Activated CD4-positive, alpha-beta T cell treated with anti-CD3 and anti-CD28 coated beads, Interleukin-2, amount 10 ng/mL, durations not matched to agents 24 days and 14 days (primary cell): ENCODE results near the gene IRF8. TPM values are rescaled to one million over a fixed set of nuclear protein-coding genes. Genes with fewer than 3 reads are reported as not detected.
"Not testable (repeated sequence)": the region's sequence is repeated elsewhere in the genome, so short reads cannot be mapped to it uniquely, and the experiment has no call there.

ENCODE experiments used
- DNase-seq: peaks from one replicate; pipeline ENCODE4 v3.0.0; 2022
- H3K27ac Mint-ChIP-seq: one replicate; pipeline ENCODE4 v1.8.0; 2022; ENCODE audit warnings: mild to moderate bottlenecking, mixed read lengths
- H3K27me3 Mint-ChIP-seq: one replicate; pipeline ENCODE4 v1.8.0; 2022; ENCODE audit warnings: mixed read lengths
- H3K36me3 Mint-ChIP-seq: one replicate; pipeline ENCODE4 v1.8.0; 2022; ENCODE audit warnings: low read depth, mild to moderate bottlenecking, mixed read lengths
- H3K4me1 Mint-ChIP-seq: one replicate; pipeline ENCODE4 v1.8.0; 2021; ENCODE audit warnings: mixed read lengths
- H3K4me3 Mint-ChIP-seq: one replicate; pipeline ENCODE4 v1.8.0; 2022; ENCODE audit warnings: mild to moderate bottlenecking, moderate library complexity, mixed read lengths
- H3K9me3 Mint-ChIP-seq: one replicate; pipeline ENCODE4 v1.8.0; 2021; ENCODE audit warnings: mixed read lengths
- intact Hi-C: fragments of 100-400 bp; cut with micrococcal nuclease; formaldehyde crosslinking; loops from one replicate; pipeline ENCODE4 v1.15.1; 2023
- total RNA-seq: library from RNA; stranded (reverse); gene quantifications from 2 replicates; pipeline ENCODE4 v1.2.3, GENCODE V29; 2022

IRF8 gene
- total RNA-seq, 1 donor from 2014 or later, result 235 TPM

DNA sequence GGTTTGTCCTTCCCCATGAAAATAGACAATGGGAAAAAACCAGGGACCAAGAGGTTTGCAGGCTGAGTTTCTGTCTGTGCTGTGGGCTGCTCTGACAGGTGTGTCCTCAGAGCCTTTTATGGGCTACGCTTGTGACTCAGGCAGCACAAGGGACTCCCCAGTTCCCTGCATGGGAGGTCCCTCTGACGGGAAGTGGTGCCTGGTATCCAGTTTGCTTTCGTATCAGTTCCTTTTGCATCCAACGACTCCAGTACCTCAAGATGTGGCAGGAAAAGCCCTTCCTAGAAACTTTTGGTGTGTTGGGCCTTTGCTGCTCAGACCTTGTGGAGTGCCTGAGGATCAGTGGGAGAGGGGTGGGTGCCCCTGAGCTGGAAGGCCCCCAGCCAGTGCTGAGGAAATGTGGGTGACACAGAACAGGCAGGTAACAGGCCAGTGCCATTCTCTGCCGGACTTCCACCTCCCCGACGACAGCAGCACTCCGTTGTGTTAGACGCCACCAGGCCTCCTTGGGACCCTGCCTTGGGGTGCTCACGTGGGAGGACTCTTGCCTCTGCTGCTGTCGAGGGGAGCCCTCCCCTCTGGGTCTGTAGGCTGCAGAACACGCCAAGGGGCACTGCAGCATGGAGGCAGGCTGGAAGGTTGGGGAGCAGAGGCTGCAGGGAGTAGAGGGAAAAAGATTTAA is 38.4 kb upstream of the IRF8 start:
- intact Hi-C loops, result no loop called here
- Mint-ChIP-seq H3K9me3 (no peaks in the 10 kb centered on the region), H3K27ac (no peak overlapping the region), H3K27me3 (no peaks in the 10 kb centered on the region), H3K36me3 (no peaks in the 10 kb centered on the region), H3K4me1 (peaks cover 6% of the 10 kb centered on the region), H3K4me3 (no peak overlapping the region)
- no peak for DNase-seq

GRCh38 chr16:85861095-85861825 is 37.7 kb upstream of the IRF8 start:
- H3K27me3 Mint-ChIP-seq, result no peaks in the 10 kb centered on the region
- H3K4me3 Mint-ChIP-seq, result no peak overlapping the region
- H3K9me3 Mint-ChIP-seq, result no peaks in the 10 kb centered on the region
- peak overlapping the region; percentile 15 for H3K27ac Mint-ChIP-seq
- H3K36me3 Mint-ChIP-seq, result no peaks in the 10 kb centered on the region
- no peak for DNase-seq
- peaks cover 5% of the 10 kb centered on the region for H3K4me1 Mint-ChIP-seq
- intact Hi-C loops, result no loop called here

- DNase-seq, result no peak
- H3K9me3 Mint-ChIP-seq, result no peaks in the 10 kb centered on the region
- peaks cover 2% of the 10 kb centered on the region for H3K27me3 Mint-ChIP-seq
- no peak overlapping the region for H3K4me3 Mint-ChIP-seq
- H3K27ac Mint-ChIP-seq, result no peak overlapping the region
- intact Hi-C loops, result no loop called here
- peaks cover 3% of the 10 kb centered on the region for H3K4me1 Mint-ChIP-seq
- H3K36me3 Mint-ChIP-seq, result no peaks in the 10 kb centered on the region
These were observed 36.2 kb upstream of the IRF8 start for GRCh38 chr16:85862476-85863383.

DNA sequence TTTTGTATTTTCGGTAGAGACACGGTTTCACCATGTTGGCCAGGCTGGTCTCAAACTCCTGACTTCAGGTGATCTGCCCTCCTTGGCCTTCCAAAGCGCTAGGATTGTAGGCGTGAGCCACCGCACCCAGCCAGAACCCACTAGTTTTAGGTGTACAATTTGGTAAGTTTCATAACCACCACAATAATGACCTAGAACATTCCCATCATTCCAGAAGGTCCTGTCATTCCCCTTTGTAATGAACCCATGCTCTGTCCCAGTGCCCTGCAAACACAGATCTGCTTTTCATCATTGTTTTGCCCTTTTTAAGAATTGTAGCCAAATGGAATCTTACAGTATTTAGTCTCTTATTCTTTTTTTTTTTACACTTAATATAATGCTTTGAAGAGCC is 35.6 kb upstream of the IRF8 start:
- no peaks in the 10 kb centered on the region for H3K36me3 Mint-ChIP-seq
- peaks cover 6% of the 10 kb centered on the region for H3K27me3 Mint-ChIP-seq
- H3K4me3 Mint-ChIP-seq, result no peak overlapping the region
- DNase-seq, result no peak
- H3K4me1 Mint-ChIP-seq, result peaks cover 3% of the 10 kb centered on the region
- intact Hi-C loops, result no loop called here
- H3K27ac Mint-ChIP-seq, result no peak overlapping the region
- H3K9me3 Mint-ChIP-seq, result no peaks in the 10 kb centered on the region

DNA sequence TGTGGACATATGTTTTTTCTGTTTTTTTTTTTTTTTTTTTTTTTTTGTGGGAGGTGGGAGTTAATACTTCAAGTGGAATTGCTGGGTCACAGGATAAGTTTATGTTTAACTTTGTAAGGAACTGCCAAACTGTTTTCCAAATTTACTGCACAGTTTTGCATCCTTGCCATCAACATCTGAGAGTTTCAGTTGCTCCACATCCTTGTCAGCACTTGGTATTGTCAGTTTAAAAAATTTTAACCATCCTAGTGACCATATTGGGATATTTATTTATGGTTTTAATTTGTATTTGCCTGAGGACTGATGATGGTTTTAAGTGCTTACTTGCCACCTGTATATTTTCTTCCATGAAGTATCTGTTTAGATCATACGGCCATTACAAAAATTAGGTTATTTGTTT is 34.0 kb upstream of the IRF8 start:
- intact Hi-C loops, result loop anchor here (5.0 kb wide), 1 partner anchor 37 kb away; no protein-coding TSS in a partner anchor
- DNase-seq, result no peak
- no peak overlapping the region for H3K27ac Mint-ChIP-seq
- no peaks in the 10 kb centered on the region for H3K9me3 Mint-ChIP-seq
- no peak overlapping the region for H3K4me3 Mint-ChIP-seq
- H3K4me1 Mint-ChIP-seq, result peaks cover 11% of the 10 kb centered on the region
- H3K36me3 Mint-ChIP-seq, result no peaks in the 10 kb centered on the region
- peaks cover 8% of the 10 kb centered on the region for H3K27me3 Mint-ChIP-seq

- intact Hi-C loops, result loop anchor here (5.0 kb wide), 1 partner anchor 35 kb away; no protein-coding TSS in a partner anchor
- no peak overlapping the region for H3K27ac Mint-ChIP-seq
These were observed 31.8 kb upstream of the IRF8 start for GRCh38 chr16:85867189-85867588.

GRCh38 chr16:85868495-85868894 is 30.5 kb upstream of the IRF8 start:
- DNase-seq, result no peak
- Mint-ChIP-seq H3K27me3 (peaks cover 13% of the 10 kb centered on the region), H3K36me3 (no peaks in the 10 kb centered on the region), H3K4me3 (no peak overlapping the region), H3K4me1 (peaks cover 22% of the 10 kb centered on the region), H3K9me3 (no peaks in the 10 kb centered on the region), H3K27ac (peak overlapping the region; percentile 54)
- intact Hi-C loops, result loop anchor here (5.0 kb wide), 1 partner anchor 34 kb away; no protein-coding TSS in a partner anchor

More at GRCh38 chr16:85867189-85867588, 31.8 kb upstream of the IRF8 start:
- Mint-ChIP-seq H3K4me1 (peaks cover 22% of the 10 kb centered on the region), H3K4me3 (no peak overlapping the region), H3K36me3 (no peaks in the 10 kb centered on the region), H3K9me3 (no peaks in the 10 kb centered on the region), H3K27me3 (peaks cover 13% of the 10 kb centered on the region)
- no peak for DNase-seq

GRCh38 chr16:85869206-85869605 is 29.8 kb upstream of the IRF8 start:
- Mint-ChIP-seq H3K27ac (peak overlapping the region; percentile 54), H3K27me3 (peaks cover 13% of the 10 kb centered on the region), H3K9me3 (no peaks in the 10 kb centered on the region), H3K4me1 (peaks cover 22% of the 10 kb centered on the region), H3K4me3 (no peak overlapping the region), H3K36me3 (no peaks in the 10 kb centered on the region)
- intact Hi-C loops, result loop anchor here (5.0 kb wide), 1 partner anchor 33 kb away; no protein-coding TSS in a partner anchor
- no peak for DNase-seq

GRCh38 chr16:85869785-85870558 is 29.0 kb upstream of the IRF8 start:
- intact Hi-C loops, result loop anchor here (1.0 to 5.0 kb wide), 3 partner anchors 10 to 32 kb away; no protein-coding TSS in a partner anchor
- Mint-ChIP-seq H3K27me3 (peaks cover 13% of the 10 kb centered on the region), H3K4me3 (peak overlapping the region; percentile 3), H3K27ac (peak overlapping the region; percentile 50), H3K9me3 (no peaks in the 10 kb centered on the region), H3K36me3 (no peaks in the 10 kb centered on the region), H3K4me1 (peaks cover 22% of the 10 kb centered on the region)
- no peak for DNase-seq

DNA sequence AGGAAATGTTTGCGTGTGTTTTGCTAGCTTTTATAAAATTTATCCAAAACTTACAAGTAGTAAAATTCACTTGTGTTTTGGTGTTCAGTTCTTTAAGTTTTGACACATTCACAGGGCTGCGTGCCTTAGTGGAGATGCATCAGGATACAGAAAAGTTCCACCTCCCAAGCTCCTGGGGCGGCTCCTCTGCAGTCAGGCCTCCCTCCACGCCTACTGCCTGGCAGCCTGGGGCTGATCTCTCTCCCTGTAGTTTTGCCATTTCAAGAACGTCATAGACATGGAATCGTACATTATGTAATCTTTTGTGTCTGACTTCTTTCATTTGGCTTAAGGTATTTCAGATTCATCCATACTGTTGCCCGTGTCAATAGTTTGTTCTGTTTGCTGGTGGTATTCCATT is 27.2 kb upstream of the IRF8 start:
- H3K9me3 Mint-ChIP-seq, result peaks cover 11% of the 10 kb centered on the region
- DNase-seq, result no peak
- intact Hi-C loops, result no loop called here
- peaks cover 30% of the 10 kb centered on the region for H3K27me3 Mint-ChIP-seq
- H3K27ac Mint-ChIP-seq, result peak overlapping the region; percentile 74
- H3K36me3 Mint-ChIP-seq, result no peaks in the 10 kb centered on the region
- peaks cover 22% of the 10 kb centered on the region for H3K4me1 Mint-ChIP-seq
- peak overlapping the region; percentile 1 for H3K4me3 Mint-ChIP-seq

GRCh38 chr16:85872734-85873133 is 26.2 kb upstream of the IRF8 start:
- Mint-ChIP-seq H3K4me3 (no peak overlapping the region), H3K27ac (no peak overlapping the region), H3K4me1 (peaks cover 22% of the 10 kb centered on the region), H3K9me3 (peaks cover 12% of the 10 kb centered on the region), H3K36me3 (no peaks in the 10 kb centered on the region), H3K27me3 (peaks cover 31% of the 10 kb centered on the region)
- intact Hi-C loops, result no loop called here
- no peak for DNase-seq

DNA sequence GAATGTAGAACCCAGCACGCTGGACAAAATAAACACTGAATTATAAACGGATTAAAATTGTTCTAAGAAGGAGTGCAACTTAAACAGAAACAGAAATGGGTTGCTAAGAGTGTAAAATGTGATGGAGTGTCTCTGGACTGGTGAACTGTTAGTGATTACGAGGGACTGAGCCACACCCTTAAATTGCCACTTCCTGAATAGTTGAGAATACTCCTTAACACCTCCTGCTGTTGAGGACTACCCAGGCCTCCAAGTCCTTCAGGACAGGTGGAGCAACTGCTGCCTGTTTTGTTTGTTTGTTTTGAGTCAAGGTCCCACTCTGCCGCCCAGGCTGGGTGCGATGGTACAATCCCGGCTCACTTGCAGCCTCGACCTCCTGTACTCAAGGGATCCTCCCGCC is 25.8 kb upstream of the IRF8 start:
- Mint-ChIP-seq H3K9me3 (peaks cover 12% of the 10 kb centered on the region), H3K4me1 (peaks cover 22% of the 10 kb centered on the region), H3K27ac (no peak overlapping the region), H3K36me3 (no peaks in the 10 kb centered on the region), H3K27me3 (peaks cover 28% of the 10 kb centered on the region), H3K4me3 (no peak overlapping the region)
- DNase-seq, result no peak
- intact Hi-C loops, result no loop called here

DNA sequence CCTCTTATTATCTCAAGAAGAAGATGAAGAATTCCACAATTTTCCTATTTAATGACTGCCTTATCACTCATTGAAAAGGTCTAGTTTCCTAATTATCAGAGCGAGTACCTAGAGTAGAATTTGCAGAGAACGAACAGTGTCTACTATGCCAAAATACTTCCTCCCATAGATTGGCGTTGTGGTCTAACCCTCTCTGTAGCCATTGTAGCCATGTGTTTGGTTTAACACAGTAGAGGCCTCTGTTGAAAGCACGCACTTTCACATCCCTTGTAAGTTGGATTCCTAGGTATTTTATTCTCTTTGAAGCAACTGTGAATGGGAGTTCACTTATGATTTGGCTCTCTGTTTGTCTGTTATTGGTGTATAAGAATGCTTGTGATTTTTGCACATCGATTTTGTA is 24.9 kb upstream of the IRF8 start:
- peaks cover 29% of the 10 kb centered on the region for H3K27me3 Mint-ChIP-seq
- H3K27ac Mint-ChIP-seq, H3K36me3 Mint-ChIP-seq, intact Hi-C loops, H3K4me3 Mint-ChIP-seq, DNase-seq: not testable (repeated sequence)
- H3K4me1 Mint-ChIP-seq, result peaks cover 16% of the 10 kb centered on the region
- peaks cover 12% of the 10 kb centered on the region for H3K9me3 Mint-ChIP-seq
